ENCODE results near the gene TGFB2. TPM values are rescaled to one million over a fixed set of nuclear protein-coding genes. Genes with fewer than 3 reads are reported as not detected.
"Not testable (repeated sequence)": the region's sequence is repeated elsewhere in the genome, so short reads cannot be mapped to it uniquely, and the experiment has no call there.

The TGFB2 gene
- total RNA-seq, result 36.2 and 38.6 TPM in 2 replicates

DNA sequence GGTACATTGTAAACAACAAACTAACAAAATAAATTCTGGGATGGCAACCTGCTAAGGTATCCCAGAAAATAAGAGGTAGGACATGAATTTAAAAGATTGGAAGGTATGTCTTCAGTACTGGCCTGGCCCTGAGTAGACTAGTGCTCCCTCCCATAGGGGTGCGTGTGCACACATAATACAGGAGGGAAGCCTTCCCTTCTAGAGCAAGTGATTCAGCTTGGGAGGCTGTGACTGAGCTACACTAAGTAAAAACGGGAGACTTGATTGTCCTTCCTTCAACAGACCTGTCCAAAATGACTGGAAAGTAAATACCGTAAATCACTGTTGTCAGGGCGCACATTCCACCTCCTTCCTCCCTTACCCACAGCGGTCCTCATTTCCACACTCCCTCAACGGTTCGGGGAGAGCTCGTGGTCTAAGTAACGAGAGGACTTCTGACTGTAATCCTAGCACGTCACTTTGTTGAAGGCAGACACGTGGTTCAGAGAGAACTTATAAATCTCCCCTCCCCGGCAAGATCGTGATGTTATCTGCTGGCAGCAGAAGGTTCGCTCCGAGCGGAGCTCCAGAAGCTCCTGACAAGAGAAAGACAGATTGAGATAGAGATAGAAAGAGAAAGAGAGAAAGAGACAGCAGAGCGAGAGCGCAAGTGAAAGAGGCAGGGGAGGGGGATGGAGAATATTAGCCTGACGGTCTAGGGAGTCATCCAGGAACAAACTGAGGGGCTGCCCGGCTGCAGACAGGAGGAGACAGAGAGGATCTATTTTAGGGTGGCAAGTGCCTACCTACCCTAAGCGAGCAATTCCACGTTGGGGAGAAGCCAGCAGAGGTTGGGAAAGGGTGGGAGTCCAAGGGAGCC lies at the start of gene TGFB2:
Gene TGFB2 (plus strand): TSS at position 523 of the 859 bp plus-strand sequence. CDS start 1,366 bp downstream, outside the sequence.
- peak; percentile 87 for DNase-seq

DNA sequence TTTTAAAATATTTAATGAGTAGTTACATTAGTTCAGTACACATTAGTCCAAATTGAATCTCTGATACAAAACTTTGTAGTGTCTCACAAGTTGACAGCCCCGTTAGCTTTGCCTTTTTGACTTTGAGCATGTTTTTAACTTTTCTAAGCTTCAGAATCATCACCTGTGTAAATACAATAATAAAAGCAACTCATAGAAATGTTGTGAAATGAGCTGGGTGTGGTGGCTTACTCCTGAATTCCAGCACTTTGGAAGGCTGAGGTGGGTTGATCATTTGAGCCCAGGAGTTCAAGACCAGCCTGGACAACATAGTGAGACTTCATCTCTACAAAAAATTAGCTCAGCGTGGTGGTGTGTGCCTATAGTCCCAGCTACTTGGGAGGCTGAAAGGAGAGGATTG lies 49.0 kb upstream of the TGFB2 start:
- DNase-seq, result no peak

DNA sequence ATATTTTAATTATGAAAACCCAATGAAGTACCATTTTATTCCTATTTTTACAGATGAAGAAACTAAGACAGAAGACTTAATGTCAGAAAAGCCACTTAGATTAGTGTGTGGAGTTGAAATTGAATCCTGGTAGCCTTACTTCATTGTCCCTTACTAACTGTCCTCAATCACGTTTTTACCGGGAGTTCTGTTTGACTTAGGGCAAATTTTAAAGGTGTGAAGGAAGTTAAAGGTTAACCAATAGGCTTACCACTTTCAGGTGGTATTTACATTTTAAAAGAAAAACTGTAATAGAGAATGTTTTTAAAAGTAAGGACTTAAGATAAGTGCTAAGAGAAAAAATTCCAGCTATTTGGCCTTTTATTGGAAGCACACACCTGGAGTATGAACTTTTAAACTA lies 47.7 kb upstream of the TGFB2 start:
- no peak for DNase-seq

DNA sequence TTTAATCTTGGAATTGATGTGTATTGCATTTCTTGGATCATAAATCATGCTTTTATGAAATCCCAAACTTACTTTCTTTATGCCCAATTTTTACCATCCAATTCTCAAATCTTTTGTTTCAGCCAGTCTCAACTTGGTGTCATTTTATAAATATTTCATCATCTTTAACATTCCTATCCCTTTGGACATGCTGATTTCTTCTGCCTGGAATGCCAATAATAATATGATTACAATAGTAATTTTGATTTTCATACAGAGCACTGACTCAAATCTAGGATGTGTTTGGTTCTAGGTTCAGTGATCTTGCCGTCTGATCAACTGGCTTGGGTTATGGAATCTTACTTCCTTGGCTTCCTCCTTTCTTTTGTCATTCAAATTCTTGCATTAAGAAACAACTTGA lies 47.3 kb upstream of the TGFB2 start:
- no peak for DNase-seq

DNA sequence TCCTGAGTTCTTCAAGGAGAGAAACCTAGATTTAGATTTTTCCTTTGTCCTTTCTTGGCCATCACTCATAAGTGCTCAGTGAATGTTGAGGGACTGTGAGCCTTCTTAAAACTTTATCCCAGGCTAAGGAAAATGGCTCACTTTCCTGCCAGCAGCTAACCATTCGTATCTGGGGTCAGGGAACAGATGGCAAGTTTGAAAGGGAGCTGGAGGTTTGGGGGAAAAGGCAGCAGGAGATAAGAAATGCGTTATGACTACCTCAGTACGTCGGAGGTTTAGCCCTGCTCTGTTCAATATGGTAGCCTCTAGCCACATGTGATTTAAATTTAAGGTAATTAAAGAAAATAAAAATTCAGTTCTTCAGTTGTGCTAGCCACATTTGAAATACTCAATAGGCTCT lies 46.7 kb upstream of the TGFB2 start:
- DNase-seq, result no peak

DNA sequence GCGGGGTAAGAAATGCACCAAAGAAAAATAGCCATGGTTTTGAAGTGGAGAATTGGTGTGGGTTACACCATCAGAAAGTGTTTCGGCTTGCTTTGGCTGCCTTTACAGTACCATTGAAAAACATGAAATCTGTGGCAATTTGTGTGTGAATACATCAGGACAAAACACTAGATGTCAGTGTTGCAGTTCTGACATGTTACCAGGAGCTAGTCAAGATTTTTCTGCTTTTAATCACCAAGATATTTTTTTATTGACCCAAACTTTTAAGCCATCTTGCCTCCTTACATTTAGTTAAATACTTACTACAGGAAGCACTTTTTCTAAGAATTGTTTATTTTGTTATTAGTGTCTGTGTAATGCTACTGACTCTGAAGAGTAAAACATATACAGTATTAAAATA lies 45.7 kb upstream of the TGFB2 start:
- peak; percentile 73 for DNase-seq

DNA sequence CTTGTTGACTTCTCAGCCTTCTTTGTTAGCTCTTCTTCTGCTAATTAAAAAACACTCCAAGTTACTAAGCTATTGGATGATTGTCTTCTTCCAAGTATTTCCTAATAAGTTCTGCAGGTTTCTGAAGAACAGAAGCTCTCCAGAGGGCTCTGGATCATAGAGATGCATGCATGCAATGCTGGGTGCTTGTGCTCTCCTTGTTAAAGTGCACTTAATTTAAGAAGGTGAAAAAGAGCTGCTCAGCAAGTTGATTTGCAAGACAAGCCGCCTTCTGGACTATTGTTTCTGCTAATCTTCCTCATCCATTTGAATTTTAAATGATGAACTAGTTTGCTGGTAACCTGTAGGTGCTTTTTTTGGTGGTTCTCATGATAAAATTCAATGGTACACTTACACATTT lies 43.9 kb upstream of the TGFB2 start:
- DNase-seq, result no peak

DNA sequence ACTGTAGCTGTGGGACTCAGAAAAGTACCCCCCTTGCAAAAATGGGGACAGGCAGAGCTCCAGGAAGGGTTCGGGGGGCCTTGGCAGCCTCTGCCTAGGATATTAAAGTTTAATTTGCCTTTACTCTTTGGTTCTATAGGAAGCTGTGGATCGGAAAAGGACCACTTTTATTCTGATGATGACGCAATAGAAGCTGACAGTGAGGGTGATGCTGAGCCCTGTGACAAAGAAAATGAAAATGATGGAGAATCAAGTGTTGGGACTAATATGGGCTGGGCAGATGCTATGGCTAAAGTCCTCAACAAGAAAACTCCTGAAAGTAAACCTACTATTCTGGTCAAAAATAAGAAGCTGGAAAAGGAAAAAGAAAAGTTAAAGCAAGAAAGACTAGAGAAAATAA lies 43.0 kb upstream of the TGFB2 start:
- DNase-seq, result no peak

DNA sequence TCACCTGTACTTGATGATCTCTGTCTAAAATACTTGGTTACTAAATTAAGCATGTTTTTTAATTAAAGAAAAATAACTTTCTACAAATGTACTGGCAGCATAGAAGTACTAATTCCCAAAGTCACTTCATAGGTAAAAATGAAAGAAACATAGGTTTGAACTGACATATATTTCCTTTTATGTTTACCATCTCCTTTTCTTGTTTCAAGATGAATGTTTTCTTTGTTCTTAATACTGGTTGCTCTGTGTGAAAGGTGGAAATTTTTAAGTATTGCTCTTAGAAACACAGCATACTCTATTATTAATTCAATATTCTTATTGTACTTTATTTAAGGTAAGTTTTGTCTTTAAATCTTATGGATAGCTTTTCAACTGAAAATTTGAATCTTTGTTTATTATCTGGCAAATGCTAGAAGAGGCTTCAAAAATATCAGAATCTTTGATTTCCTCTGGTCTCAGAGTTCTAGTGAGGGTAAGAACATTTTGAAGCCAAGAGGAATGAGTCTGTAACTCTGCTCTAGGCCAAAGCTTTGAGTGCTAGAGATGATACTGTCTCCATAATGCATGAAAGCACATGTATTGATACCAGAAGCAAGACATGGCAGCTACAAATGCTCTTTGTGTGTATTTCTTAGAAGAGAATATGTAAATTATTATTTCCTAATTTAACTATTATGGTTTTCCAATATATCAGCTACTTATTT lies 41.8 kb upstream of the TGFB2 start:
- no peak for DNase-seq

DNA sequence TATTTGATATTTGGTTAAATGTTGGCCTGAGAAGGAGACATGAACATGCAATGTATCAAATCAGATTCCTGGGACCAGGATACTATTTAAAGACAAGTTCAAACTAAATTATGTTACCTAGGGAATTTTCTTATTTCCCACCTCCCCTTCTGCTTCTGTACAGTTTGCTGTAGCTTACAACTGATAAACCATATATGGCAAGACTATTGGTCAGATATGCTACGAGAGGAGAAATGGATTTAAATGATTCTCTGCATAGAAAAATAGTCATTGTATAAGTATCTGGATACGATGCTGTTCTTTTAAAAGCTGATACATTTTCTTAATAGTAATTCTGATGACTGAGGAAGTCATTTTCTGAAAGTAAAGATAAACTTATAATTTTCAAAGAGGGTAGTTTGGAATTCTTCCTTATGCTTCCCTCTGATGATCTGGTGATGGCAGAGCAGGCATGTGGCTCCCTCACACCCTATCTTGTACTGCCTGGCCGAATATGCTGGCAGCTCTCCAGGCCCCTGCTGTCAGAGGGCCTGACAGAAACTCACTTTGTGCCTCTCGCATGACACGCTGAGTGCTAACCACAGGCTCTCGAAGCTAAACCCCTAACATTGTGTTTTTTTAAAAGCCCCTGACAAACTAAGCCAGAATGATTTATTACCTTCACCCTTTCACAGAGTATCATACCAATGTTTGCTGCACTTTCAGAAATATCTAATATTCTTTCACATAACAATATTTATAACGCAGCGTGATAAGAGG lies 40.7 kb upstream of the TGFB2 start:
- no peak for DNase-seq

DNA sequence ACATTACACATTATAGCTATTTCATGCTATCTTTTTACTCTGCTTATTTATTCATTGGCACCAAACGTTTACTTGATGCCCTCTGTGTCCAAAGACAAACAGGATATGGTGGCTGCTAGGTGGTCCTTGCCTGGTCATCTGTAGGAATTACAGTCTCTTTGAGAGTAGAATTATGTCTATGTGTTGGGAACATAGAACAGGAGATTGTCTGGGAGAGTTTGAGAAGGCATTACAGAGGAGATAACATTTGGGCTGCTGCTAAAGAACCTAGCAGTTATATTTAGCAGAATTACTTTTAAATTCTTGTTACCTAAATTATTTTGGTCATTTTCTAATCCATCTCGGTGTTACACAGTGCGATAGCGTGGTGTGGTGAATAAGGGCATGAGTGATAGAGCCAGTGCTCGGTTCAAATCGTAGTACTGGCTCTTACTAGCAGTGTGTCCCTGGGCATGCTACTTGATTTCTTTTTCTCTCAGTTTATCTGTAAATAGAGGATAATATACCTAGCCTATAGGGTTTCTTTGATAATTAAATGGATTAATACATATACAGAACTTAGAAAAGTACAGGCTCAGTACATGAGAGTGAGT lies 39.6 kb upstream of the TGFB2 start:
- no peak for DNase-seq

DNA sequence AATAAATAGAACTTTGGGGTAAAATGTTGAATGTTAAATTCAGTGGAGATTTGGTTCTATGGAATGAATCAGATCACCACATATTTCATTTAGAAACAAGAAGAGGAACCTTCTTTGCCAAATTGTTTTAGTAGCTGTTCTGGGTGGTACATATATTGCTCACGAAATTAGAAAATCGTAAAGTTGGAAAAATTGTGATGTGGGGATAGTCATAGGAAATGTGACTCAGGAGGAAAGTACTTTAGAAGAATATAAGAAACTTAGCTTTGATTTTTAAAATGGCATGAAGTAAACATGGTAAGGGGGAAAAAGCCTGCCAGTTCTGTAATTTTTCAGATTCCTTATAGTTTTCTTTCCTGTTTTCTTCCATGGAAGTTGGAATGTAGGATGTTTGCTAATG lies 32.6 kb upstream of the TGFB2 start:
- peak; percentile 57 for DNase-seq

DNA sequence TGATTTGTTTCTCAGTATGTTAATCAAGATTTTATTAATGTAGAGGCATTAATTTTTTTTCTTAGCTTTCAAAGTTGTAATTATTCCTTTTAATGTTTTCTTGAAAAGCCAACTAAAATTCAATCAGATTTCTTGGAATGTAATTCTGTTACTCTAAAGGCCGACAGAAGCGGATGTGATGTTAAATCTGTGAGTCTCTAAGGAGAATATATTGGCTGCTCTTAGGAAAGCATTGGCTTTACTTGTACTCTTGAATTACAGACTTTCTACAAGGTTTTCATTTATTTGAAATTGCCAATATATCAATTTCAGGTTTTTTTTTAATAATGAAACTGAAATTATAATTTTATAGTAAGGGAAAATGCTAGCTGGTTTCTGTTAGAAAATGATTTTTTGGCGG lies 30.8 kb upstream of the TGFB2 start:
- no peak for DNase-seq

DNA sequence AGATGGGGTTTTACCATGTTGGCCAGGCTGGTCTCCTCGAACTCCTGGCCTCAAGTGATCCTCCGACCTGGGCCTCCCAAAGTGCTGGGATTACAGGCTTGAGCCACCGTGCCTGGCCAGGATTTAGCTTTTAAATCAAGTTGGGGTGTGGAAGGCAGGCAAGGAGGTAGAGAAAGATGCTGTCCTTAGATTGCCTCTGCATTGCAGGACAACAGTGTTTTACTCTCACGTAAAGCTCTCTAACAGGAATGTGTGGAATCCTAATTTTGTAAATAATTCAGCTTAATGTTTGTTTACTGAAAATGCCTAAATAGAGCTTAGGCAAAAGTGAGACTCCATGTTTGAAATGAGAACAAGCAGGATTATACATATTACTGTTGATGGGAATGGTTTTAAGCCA lies 29.5 kb upstream of the TGFB2 start:
- DNase-seq, result no peak

DNA sequence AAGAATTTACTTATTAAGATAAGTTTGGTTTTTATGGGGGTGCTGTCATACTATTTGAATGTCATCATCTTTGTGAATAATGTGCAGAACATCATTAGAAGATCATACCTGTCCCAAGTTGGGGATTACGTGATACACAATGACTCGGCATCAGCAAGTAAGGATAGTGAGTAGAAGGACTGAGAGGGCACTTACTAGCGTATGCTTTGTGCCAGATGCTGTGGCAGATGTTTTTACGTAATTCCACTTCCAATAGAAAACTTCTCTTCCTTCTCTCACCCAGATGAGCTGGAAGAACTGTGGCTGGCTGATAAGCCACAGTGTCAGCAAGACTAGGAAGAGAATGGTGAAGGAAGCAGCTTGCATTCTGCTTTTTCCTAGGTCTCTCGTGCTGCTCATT lies 28.1 kb upstream of the TGFB2 start:
- peak; percentile 23 for DNase-seq

DNA sequence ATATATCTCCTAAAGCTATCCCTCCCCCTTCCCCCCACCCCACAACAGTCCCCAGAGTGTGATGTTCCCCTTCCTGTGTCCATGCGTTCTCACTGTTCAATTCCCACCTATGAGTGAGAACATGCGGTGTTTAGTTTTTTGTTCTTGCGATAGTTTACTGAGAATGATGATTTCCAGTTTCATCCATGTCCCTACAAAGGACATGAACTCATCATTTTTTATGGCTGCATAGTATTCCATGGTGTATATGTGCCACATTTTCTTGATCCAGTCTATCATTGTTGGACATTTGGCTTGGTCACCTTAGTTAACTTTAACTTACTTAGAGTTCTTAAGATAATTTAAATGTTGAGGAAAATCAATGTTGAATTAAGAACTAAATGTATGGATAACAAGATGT lies 25.0 kb upstream of the TGFB2 start:
- DNase-seq, result not testable (repeated sequence)

DNA sequence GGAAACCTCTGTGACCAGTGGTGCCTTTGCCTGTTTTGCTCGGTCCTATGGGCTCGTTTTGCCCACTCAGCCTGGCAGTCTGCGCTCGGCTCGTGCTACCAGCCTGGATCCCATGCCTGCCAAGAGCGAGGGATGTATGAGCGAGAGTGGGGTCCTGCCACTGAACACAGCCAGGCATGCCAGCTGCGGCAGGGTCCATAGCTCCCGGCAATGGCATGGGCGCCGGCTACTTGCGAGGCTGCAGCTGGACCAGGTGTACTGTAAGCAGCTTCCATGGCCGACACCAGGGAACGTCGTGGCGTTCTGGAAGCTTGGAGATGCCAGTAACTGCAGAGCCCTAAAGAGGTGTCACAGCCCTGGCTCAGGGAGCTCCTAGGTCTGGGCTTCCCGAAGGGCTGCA lies 22.4 kb upstream of the TGFB2 start:
- DNase-seq, result no peak

DNA sequence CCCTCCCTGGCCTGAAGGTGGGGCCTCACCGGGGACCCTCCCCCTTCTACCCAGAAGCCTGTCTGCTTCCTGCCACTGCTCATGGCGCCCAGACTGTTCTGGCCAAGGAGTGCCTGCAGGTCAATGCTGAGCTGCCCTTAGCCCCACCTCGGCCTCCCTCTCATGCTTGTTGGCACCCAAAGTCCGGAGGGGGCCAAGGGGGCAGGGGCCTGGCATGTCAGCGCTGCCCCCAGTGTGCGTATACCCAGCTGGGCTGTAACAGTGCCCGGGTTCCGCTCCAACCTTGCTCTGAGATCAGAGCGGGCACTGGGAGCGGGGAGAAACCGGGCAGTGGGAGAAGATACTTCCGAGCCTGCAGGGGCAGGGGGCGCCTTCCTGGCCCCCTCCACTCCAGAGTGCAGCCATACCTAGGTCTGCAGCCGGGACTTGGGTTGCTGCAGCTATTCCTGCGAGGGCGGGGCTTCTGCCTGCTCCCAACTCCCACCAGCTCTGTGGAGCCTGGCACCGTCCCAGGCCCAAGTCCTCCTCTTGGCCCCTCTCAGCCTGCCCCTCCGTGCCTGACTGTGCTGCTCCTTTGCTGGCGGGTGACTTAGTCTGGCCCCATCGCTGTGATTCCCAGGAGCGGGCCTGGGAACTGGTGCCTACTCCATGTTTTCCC lies 21.4 kb upstream of the TGFB2 start:
- no peak for DNase-seq

DNA sequence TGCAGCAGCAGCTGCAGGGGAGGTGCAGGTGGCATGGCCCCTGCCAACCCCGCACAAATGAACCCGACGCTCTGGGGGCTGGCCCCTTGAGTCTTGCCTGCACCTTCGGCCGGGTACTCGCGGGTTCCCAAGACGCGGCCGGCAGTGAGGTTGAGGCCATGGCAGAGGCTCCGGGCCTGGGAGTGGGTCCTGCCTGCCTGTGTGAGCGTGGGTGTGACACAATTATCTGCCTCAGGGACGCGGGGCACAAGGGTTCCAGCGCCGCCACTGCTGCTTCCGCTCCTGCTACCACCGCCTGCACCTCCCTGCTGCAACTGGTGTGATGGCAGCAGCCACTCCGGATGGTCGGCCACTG lies 20.9 kb upstream of the TGFB2 start:
- no peak for DNase-seq

DNA sequence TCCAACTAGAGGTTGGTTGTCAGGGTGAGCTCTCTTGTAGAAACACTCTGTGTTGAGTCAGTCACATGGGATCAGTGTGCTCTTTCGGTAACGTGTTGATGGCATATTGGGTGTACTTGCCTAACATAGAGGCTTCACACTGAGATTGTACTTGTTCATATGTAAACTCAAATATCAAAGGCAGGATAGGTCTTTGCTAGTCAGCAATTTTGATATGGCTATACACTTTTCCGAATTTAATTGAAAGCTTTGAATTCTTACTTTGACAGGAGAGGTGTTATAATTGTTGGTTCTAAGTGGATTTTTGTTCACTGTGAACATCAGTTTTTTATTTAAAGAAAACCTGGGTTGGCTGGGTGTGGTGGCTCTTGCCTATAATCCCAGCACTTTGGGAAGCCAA lies 16.4 kb upstream of the TGFB2 start:
- no peak for DNase-seq

DNA sequence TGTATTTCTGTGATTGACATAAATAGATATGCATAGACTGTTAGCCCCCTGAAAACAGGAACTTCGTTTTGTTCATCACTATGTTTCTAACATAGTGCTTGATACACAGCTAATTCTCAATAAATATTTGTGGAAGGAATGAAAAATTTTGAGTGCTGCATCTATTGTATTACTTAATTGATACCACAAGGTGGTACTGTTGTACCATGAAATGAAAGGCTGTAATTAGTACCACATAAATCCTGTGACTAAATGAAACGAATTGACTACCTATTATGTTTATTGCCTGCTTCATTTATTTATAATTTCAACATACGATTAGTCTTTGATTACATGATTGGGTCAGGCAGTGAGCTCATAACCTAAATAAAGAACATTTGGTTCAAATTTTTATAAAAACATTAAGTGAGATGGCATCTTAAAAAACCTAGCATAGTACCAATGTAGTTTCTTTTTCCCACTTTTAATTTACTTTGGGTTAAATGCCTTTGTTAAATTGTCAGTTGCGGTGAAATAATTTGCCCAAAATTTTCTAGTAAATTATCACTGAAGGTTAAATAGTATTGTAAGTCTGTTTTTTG lies 15.0 kb upstream of the TGFB2 start:
- DNase-seq, result peak; percentile 74

DNA sequence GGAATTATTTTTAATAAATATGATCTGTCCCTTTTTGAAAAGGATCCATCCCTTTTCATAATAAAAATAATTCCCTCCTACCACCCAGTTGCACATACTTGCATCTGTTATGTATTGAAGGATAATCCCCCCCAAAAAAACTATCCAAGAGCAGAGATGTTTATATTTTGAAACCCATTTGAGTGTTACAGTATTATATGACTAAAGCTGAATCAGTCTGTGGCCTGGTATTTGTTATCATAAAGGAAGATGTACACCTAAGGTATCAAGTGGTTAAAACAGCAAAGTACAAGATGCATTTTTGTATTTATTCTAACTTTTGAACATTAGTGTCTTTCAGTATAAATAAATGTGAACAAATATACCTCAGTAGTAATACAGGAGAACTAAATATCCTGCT lies 12.7 kb upstream of the TGFB2 start:
- no peak for DNase-seq

All from dermis blood vessel endothelial cell (primary cell).